LNCAP (cell line): ENCODE results near the gene BCR.

ENCODE experiments used
- CTCF ChIP-seq: fragments of 450-650 bp; IDR thresholded peaks from 2 replicates; pipeline ENCODE4 v1.5.1; 2017; ENCODE audit warnings: mild to moderate bottlenecking

Gene BCR

DNA sequence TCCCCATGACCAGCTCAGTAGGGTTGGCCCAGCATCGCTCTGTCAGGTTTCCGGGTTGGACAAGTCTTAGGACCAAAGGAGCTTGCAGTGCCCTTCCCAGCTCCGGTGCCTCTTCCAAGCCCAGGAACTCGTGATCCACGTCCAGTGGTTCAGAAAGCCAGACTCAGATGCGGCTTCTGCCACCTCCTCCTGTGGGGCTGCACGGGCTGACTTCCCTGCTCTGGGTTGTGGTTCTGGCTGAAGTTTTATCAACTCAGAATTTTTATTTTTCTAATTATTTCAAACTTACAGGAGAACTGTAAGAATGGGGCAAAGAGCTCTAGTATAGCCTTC lies 85.0 kb downstream of the BCR start:
- no peak for TF ChIP-seq CTCF

- TF ChIP-seq CTCF: no peak
Measured at GRCh38 chr22:23266780-23267179, 86.5 kb downstream of the BCR start.

- no peak for TF ChIP-seq CTCF
Measured at GRCh38 chr22:23267226-23268043, 87.1 kb downstream of the BCR start.

DNA sequence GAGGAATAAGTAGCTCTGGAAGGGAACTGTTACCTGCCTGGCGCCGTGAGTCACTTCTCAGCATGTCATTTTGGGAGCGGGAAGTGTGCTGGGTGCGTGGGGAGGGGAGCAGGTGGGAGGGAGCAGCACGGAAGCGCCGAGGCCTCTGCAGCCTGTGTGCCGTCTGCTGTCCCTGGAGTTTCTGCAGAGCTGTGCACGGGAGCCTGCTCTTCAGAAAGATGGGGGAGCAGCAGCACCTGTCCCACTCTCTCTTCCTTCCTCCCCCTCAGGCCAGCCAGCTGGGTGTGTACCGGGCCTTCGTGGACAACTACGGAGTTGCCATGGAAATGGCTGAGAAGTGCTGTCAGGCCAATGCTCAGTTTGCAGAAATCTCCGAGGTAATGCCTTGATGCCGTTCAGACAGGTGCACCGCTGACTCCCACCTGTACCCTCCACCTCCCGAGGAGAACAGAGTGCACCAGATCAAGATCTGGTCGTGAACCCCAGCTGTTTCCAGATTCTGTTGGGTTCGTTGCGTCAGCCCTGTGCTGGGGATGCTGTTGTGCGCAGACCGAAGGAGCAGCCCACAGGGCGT lies 87.9 kb downstream of the BCR start:
- no peak for TF ChIP-seq CTCF

- TF ChIP-seq CTCF: no peak
Measured at GRCh38 chr22:23268877-23269276, 88.6 kb downstream of the BCR start.

DNA sequence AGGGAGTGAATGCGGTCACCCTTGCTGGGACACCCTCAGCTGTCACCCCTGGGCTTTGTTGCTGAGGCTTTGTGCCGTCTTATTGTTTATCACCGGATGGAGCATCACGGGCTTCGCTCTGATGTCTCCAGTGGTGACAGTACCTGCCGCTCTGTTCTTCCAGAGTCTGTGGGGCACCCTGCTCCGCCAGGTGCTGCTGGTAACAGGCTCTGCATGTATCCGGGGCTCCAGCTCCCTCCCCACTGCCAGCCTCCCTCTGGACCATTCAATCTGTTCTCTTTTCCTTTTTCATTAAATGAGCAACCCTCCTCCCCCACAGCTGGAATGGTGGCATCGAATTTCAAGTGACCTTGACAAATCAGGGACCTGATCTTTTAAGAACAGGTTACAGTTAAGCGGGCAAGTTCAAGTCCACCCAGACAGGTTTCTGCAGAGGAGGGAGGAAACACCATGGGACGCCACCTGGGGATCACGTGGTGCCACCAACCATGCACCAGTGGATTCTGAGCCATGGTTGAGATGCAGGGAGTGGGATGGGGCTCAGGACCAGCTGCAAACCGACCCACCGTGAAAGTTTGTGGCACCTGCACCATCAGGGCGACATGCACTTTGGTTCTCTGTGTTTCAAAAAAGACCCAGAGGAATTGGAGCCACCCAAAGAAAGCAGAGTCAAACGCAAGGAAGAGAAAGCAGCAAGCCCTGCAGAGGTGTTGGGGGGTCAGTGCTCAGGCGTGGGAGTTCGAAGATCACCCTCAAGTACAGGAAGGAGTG lies 89.3 kb downstream of the BCR start:
- no peak for TF ChIP-seq CTCF

- no peak for TF ChIP-seq CTCF
Measured at GRCh38 chr22:23270212-23270733, 90.0 kb downstream of the BCR start.
